Esophagus squamous epithelium (tissue), 4 donors: Measurements from ENCODE around the gene GARNL3.

Experiments used
- CTCF ChIP-seq, 6 experiments: fragments of 450-650 bp in 4 of 6; fragments of 200-600 bp in 2 of 6; sonication (generic) in 2 of 6; IDR thresholded peaks; one replicate each; pipeline ENCODE4 v1.5.1; 2016 to 2019; ENCODE audit warnings: antibody characterized with exemption in 6 of 6, mild to moderate bottlenecking in 4 of 6, moderate library complexity in 4 of 6
- POLR2A ChIP-seq, 4 donors: fragments of 450-650 bp; IDR thresholded peaks; one replicate each; pipeline ENCODE4 v1.6.1; 2017; ENCODE audit warnings: antibody characterized with exemption in 4 of 4, mild to moderate bottlenecking in 4 of 4, moderate library complexity in 3 of 4

- no peak for TF ChIP-seq CTCF (IDR thresholded peaks at IDR 0.05)
- no peak for TF ChIP-seq POLR2A (IDR thresholded peaks at IDR 0.05)
Measured at GRCh38 chr9:127225801-127226625, 38.6 kb upstream of the GARNL3 start.
